H1 (cell line): ENCODE measurements around the gene MRTFA. TPM values are rescaled to one million over a fixed set of nuclear protein-coding genes. Genes with fewer than 3 reads are reported as not detected.
A peak's percentile ranks its signal among the peaks of the same experiment; 100 is the strongest.

Experiments
- CTCF ChIA-PET: fragments of 300-600 bp; sonication (Branson Sonifier 250); formaldehyde crosslinking; loops from one replicate; lab custom pipeline; 2021; ENCODE audit not compliant: partially characterized antibody; lab: Charles Lee
- POLR2A ChIA-PET: fragments of 300-600 bp; sonication (Branson Sonifier 250); formaldehyde crosslinking; loops from one replicate; lab custom pipeline; 2021; ENCODE audit warnings: inconsistent platforms; ENCODE audit not compliant: partially characterized antibody; lab: Charles Lee
- DNase-seq, 2 experiments: peaks; one replicate each; pipeline versions ENCODE4 v3.0.0 to v3.0.0-alpha.2; 2010 to 2022; ENCODE audit warnings: low spot score in 2 of 2, low read depth in 1 of 2, mixed read lengths in 1 of 2
- FAIRE-seq: peaks from 2 replicates; lab custom pipeline; 2011; peaks lifted over from hg19 to GRCh38; lab: Jason Lieb, UNC
- H2AFZ ChIP-seq: 2 replicates; pipeline ENCODE4 v1.8.1; 2012; ENCODE audit warnings: low read length, inconsistent platforms
- H2AK5ac ChIP-seq: 2 replicates; pipeline ENCODE4 v1.6.1; 2013; ENCODE audit warnings: low read depth, low read length
- H2BK120ac ChIP-seq: replicated peaks from 2 replicates; pipeline ENCODE3; 2013; ENCODE audit warnings: low read depth, low read length, inconsistent platforms
- H2BK12ac ChIP-seq: 2 replicates; pipeline ENCODE4 v1.6.1; 2013; ENCODE audit warnings: low read depth, low read length
- H2BK15ac ChIP-seq: 2 replicates; pipeline ENCODE4 v1.6.1; 2013; ENCODE audit warnings: low read length
- H2BK20ac ChIP-seq: 2 replicates; pipeline ENCODE4 v1.6.1; 2013; ENCODE audit warnings: low read length
- H2BK5ac ChIP-seq: 2 replicates; pipeline ENCODE4 v1.6.1; 2013; ENCODE audit warnings: low read depth, low read length
- H3K14ac ChIP-seq: 2 replicates; pipeline ENCODE4 v1.6.1; 2013; ENCODE audit warnings: inconsistent platforms; ENCODE audit not compliant: insufficient read length
- H3K18ac ChIP-seq: 2 replicates; pipeline ENCODE4 v1.6.1; 2013; ENCODE audit warnings: low read length; ENCODE audit errors: extremely low read depth
- H3K23ac ChIP-seq: 2 replicates; pipeline ENCODE4 v1.6.1; 2013; ENCODE audit warnings: inconsistent platforms; ENCODE audit not compliant: insufficient read length
- H3K23me2 ChIP-seq: 2 replicates; pipeline ENCODE4 v1.6.1; 2013; ENCODE audit warnings: low read depth, low read length
- H3K27ac ChIP-seq: 2 replicates; pipeline ENCODE4 v1.6.1; 2011; ENCODE audit warnings: low read depth, low read length, inconsistent platforms
- H3K27me3 ChIP-seq, 4 experiments: replicated peaks in 1 of 4; 1 replicate in 1 of 4; 2 replicates in 3 of 4; pipeline versions ENCODE4 v1.6.1 to v1.8.1; 2011 to 2013; ENCODE audit warnings: low read length in 3 of 4, mild to moderate bottlenecking in 3 of 4, inconsistent platforms in 2 of 4, mixed read lengths in 2 of 4, moderate library complexity in 1 of 4; ENCODE audit not compliant: control insufficient read depth in 3 of 4, insufficient read depth in 3 of 4; ENCODE audit errors: extremely low read depth in 1 of 4
- H3K36me3 ChIP-seq, 4 experiments: 2 replicates each; pipeline versions ENCODE4 v1.6.1 to v1.8.1; 2011 to 2013; ENCODE audit warnings: mild to moderate bottlenecking in 4 of 4, low read length in 3 of 4, moderate library complexity in 2 of 4, control low read depth in 1 of 4, inconsistent platforms in 1 of 4; ENCODE audit not compliant: insufficient read depth in 4 of 4, control insufficient read depth in 2 of 4
- H3K4ac ChIP-seq: replicated peaks from 2 replicates; pipeline ENCODE3; 2013; ENCODE audit warnings: low read length, low read depth, mixed read lengths, inconsistent platforms; ENCODE audit not compliant: insufficient read length
- H3K4me1 ChIP-seq, 4 experiments: replicated peaks in 1 of 4; 1 replicate in 1 of 4; 2 replicates in 3 of 4; pipeline versions ENCODE4 v1.6.1 to v1.8.1; 2011 to 2013; ENCODE audit warnings: low read length in 3 of 4, inconsistent platforms in 2 of 4, mixed read lengths in 1 of 4; ENCODE audit not compliant: insufficient read depth in 4 of 4, control insufficient read depth in 3 of 4
- H3K4me2 ChIP-seq, 2 experiments: 2 replicates each; pipeline versions ENCODE4 v1.6.1 to v1.8.1; 2011 to 2013; ENCODE audit warnings: low read depth in 2 of 2, low read length in 2 of 2, control low read depth in 1 of 2, inconsistent platforms in 1 of 2, mild to moderate bottlenecking in 1 of 2; ENCODE audit not compliant: insufficient read depth in 1 of 2
- H3K4me3 ChIP-seq, 4 experiments: fragments of 200-600, 300-600 bp in 1 of 4; sonication (generic), shearing (Covaris generic), sonication (Bioruptor Twin) in 1 of 4; 2 replicates each; pipeline versions ENCODE4 v1.5.1 to v1.8.1; 2011 to 2016; ENCODE audit warnings: low read length in 4 of 4, low read depth in 3 of 4, control low read depth in 2 of 4, inconsistent platforms in 2 of 4, mild to moderate bottlenecking in 2 of 4, mixed read lengths in 1 of 4, moderate library complexity in 1 of 4; ENCODE audit not compliant: insufficient read depth in 2 of 4; ENCODE audit errors: extremely low read depth in 1 of 4
- H3K56ac ChIP-seq: replicated peaks from 2 replicates; pipeline ENCODE3; 2013; ENCODE audit warnings: low read depth, mild to moderate bottlenecking, mixed read lengths, low read length, inconsistent platforms; ENCODE audit not compliant: insufficient read length
- H3K79me1 ChIP-seq: 2 replicates; pipeline ENCODE4 v1.6.1; 2013; ENCODE audit warnings: low read depth, low read length, control low read depth
- H3K79me2 ChIP-seq, 2 experiments: 2 replicates each; pipeline versions ENCODE4 v1.6.1 to v1.8.1; 2012 to 2013; ENCODE audit warnings: low read length in 2 of 2, mild to moderate bottlenecking in 2 of 2, inconsistent platforms in 1 of 2; ENCODE audit not compliant: insufficient read depth in 2 of 2, control insufficient read depth in 1 of 2
- H3K9ac ChIP-seq, 4 experiments: replicated peaks in 1 of 4; 1 replicate in 1 of 4; 2 replicates in 3 of 4; pipeline versions ENCODE4 v1.6.1 to v1.8.1; 2011 to 2013; ENCODE audit warnings: low read depth in 3 of 4, low read length in 3 of 4, control low read depth in 2 of 4, mild to moderate bottlenecking in 2 of 4, moderate library complexity in 2 of 4, inconsistent platforms in 1 of 4; ENCODE audit errors: extremely low read depth in 1 of 4
- H3K9me3 ChIP-seq, 2 experiments: 2 replicates each; pipeline versions ENCODE4 v1.6.1 to v1.8.1; 2012 to 2013; ENCODE audit warnings: mild to moderate bottlenecking in 2 of 2, moderate library complexity in 2 of 2, control low read depth in 1 of 2, inconsistent platforms in 1 of 2, low read depth in 1 of 2, low read length in 1 of 2, mixed read lengths in 1 of 2; ENCODE audit not compliant: insufficient read depth in 2 of 2
- H4K20me1 ChIP-seq, 2 experiments: replicated peaks in 1 of 2; 2 replicates each; pipeline versions ENCODE3 to v1.8.1; 2011 to 2013; ENCODE audit warnings: inconsistent platforms in 2 of 2, low read length in 2 of 2, mild to moderate bottlenecking in 1 of 2; ENCODE audit not compliant: insufficient read depth in 2 of 2, control insufficient read depth in 1 of 2
- H4K5ac ChIP-seq: 2 replicates; pipeline ENCODE4 v1.6.1; 2013; ENCODE audit warnings: low read length, low read depth, mixed read lengths, inconsistent platforms; ENCODE audit not compliant: insufficient read length
- H4K8ac ChIP-seq: 2 replicates; pipeline ENCODE4 v1.8.0; 2013; ENCODE audit warnings: mild to moderate bottlenecking, moderate library complexity, low read length, inconsistent platforms; ENCODE audit not compliant: insufficient read depth; ENCODE audit errors: extremely low read depth
- H4K91ac ChIP-seq: replicated peaks from 2 replicates; pipeline ENCODE3; 2013; ENCODE audit warnings: low read length, mixed read lengths, inconsistent platforms; ENCODE audit not compliant: insufficient read length
- CBX5 ChIP-seq: fragments of 300-800, 300-1000 bp; sonication (generic); IDR thresholded peaks from 2 replicates; pipeline ENCODE4 v1.7.1; 2016; ENCODE audit warnings: antibody characterized with exemption, low read length, low read depth
- CHD1 ChIP-seq: IDR thresholded peaks from 2 replicates; pipeline ENCODE4 v1.6.1; 2012; ENCODE audit warnings: low read depth, low read length, improper control_type of control experiment
- E2F6 ChIP-seq: IDR thresholded peaks from 2 replicates; pipeline ENCODE4 v1.6.1; 2012; ENCODE audit warnings: inconsistent platforms
- SAP30 ChIP-seq: fragments of 300-600 bp; sonication (generic); IDR thresholded peaks from 2 replicates; pipeline ENCODE4 v1.7.1; 2012; ENCODE audit warnings: low read length, moderate library complexity, mild to moderate bottlenecking, inconsistent platforms; ENCODE audit not compliant: insufficient read depth, insufficient replicate concordance
- SIRT6 ChIP-seq: IDR thresholded peaks from one replicate; pipeline ENCODE4 v1.7.1; 2012; ENCODE audit warnings: low read length, inconsistent platforms
- SP2 ChIP-seq: IDR thresholded peaks from 2 replicates; pipeline ENCODE4 v1.6.1; 2012; ENCODE audit warnings: mild to moderate bottlenecking, low read length, inconsistent platforms
- TBP ChIP-seq: IDR thresholded peaks from 2 replicates; pipeline ENCODE4 v1.6.1; 2011; ENCODE audit warnings: low read depth, low read length, improper control_type of control experiment
- TEAD4 ChIP-seq: IDR thresholded peaks from 2 replicates; pipeline ENCODE4 v1.6.1; 2012; ENCODE audit warnings: low read depth, low read length, inconsistent platforms, mixed read lengths
- WGBS, 2 experiments: shearing (Covaris generic) in 1 of 2; methylation state at CpG; one replicate each; pipeline versions ENCODE4 v1.1.6 to v1.1.7; 2013 to 2015; ENCODE audit warnings: low lambda C conversion rate in 2 of 2, mixed read lengths in 2 of 2, inconsistent platforms in 1 of 2, low coverage in 1 of 2, missing lambda C conversion rate in 1 of 2; ENCODE audit not compliant: insufficient replicate concordance in 2 of 2, insufficient coverage in 1 of 2, insufficient read length in 1 of 2; ENCODE audit errors: extremely low coverage in 1 of 2, missing lambda C conversion rate in 1 of 2; 5-methylcytosine and 5-hydroxymethylcytosine counted together
- polyA plus RNA-seq, 7 experiments: library from polyadenylated mRNA; depleted of rRNA in 3 of 7; stranded (reverse) in 5 of 7; unstranded in 2 of 7; fragments of >200 nt in 5 of 7; fragments of 200-250 nt in 2 of 7; gene quantifications; 1 replicate in 5 of 7; 2 replicates in 1 of 7; 4 replicates in 1 of 7; pipeline versions ENCODE4 v1.2.1 to v1.2.3, GENCODE V29; 2011 to 2013; ENCODE audit warnings: missing spikeins in 2 of 7, mixed read lengths in 2 of 7
- total RNA-seq: library from RNA; stranded (reverse); fragmentation: NEBNext Ultra II Directional; extraction: Animal tissue kit (Norgen Biotek cat#: 25700); gene quantifications from 2 replicates; pipeline ENCODE4 v1.2.1, GENCODE V29; 2021

Gene MRTFA
- total and polyA plus RNA-seq, 2 of the 8 experiments (the other 6 are each of a cell fraction or from before 2014, with no cell fraction given): 5.4 to 37.9 TPM

- Histone ChIP-seq H3K23me2 (no peaks in the 10 kb centered on the region), H3K14ac (no peak overlapping the region), H3K4me3 (no peak overlapping the region), H2AFZ (no peak overlapping the region), H3K4me1 (no peaks in the 10 kb centered on the region), H3K4ac (no peak overlapping the region), H2BK12ac (no peak overlapping the region), H3K18ac (no peak overlapping the region), H3K36me3 (peaks cover 0 to 4% (median under 1%) of the 10 kb centered on the region in 4 experiments; a peak in 2 of 8 replicates), H3K23ac (no peak overlapping the region), H3K79me1 (no peaks in the 10 kb centered on the region; the same call in 1 of the 2 replicates), H3K4me2 (no peak overlapping the region), H2BK15ac (no peak overlapping the region), H3K9me3 (peaks cover under 1 to 5% of the 10 kb centered on the region in 2 experiments; a peak in 3 of 4 replicates), H2BK120ac (no peak overlapping the region), H3K27me3 (no peaks in the 10 kb centered on the region), H4K91ac (no peak overlapping the region), H3K56ac (no peak overlapping the region), H4K8ac (0 out of 2 replicates have a peak overlapping the region, but pooled peaks have one; percentile 5), H2BK5ac (no peak overlapping the region), H4K20me1 (peaks cover 0 to 1% of the 10 kb centered on the region in 2 experiments), H4K5ac (no peak overlapping the region), H3K79me2 (peaks cover 0 to 20% of the 10 kb centered on the region in 2 experiments; a peak in 2 of 4 replicates), H3K27ac (no peak overlapping the region), H2BK20ac (no peak overlapping the region), H3K9ac (no peak overlapping the region), H2AK5ac (no peak overlapping the region)
- no peak for FAIRE-seq
- ChIA-PET POLR2A (no interaction called here), CTCF (interaction anchor here (1.2 to 1.6 kb wide), 2 partner anchors 64 to 152 kb away, joined by 3 to 6 read pairs; no protein-coding TSS in a partner anchor)
- TF ChIP-seq E2F6 (no peak), SAP30 (no peak), SIRT6 (no peak), TBP (no peak), CBX5 (no peak), TEAD4 (no peak), SP2 (no peak), CHD1 (no peak)
- WGBS, 2 experiments: 92% methylated on average over 7 of the region's 7 CpGs; no CpG with 5 or more reads in 1 of the 2 experiments
- no peak for DNase-seq
Observed at GRCh38 chr22:40588726-40589125, 47.8 kb downstream of the MRTFA start.
